Fibroblast of peridontal ligament (primary cell): ENCODE measurements around the gene SRCIN1.

ENCODE experiments used
- DNase-seq: peaks from one replicate; pipeline ENCODE4 v3.0.0-alpha.2; 2010; ENCODE audit errors: extremely low read depth

The SRCIN1 gene

GRCh38 chr17:38617967-38618760 lies 12.4 kb upstream of the SRCIN1 start:
- DNase-seq = no peak

GRCh38 chr17:38617074-38617860 lies 11.5 kb upstream of the SRCIN1 start:
- DNase-seq = no peak

- no peak for DNase-seq
Measured at GRCh38 chr17:38616361-38616760, 10.6 kb upstream of the SRCIN1 start.

- no peak for DNase-seq
Measured at GRCh38 chr17:38613981-38614779, 8.4 kb upstream of the SRCIN1 start.

- no peak for DNase-seq
Measured at GRCh38 chr17:38613525-38613980, 7.8 kb upstream of the SRCIN1 start.

GRCh38 chr17:38611872-38612376 lies 6.2 kb upstream of the SRCIN1 start:
- no peak for DNase-seq

- no peak for DNase-seq
Measured at GRCh38 chr17:38611070-38611786, 5.5 kb upstream of the SRCIN1 start.

GRCh38 chr17:38609280-38610031 lies 3.7 kb upstream of the SRCIN1 start:
- no peak for DNase-seq

GRCh38 chr17:38608648-38609047 lies 2.9 kb upstream of the SRCIN1 start:
- no peak for DNase-seq

GRCh38 chr17:38606646-38607611 lies 1.2 kb upstream of the SRCIN1 start:
- no peak for DNase-seq

- no peak for DNase-seq
Measured at GRCh38 chr17:38605411-38605840, 326 bp downstream of the SRCIN1 start.

- no peak for DNase-seq
Measured at GRCh38 chr17:38604479-38605403, 1.0 kb downstream of the SRCIN1 start.

- no peak for DNase-seq
Measured at GRCh38 chr17:38603786-38604478, 1.8 kb downstream of the SRCIN1 start.

- DNase-seq = no peak
Measured at GRCh38 chr17:38602956-38603785, 2.6 kb downstream of the SRCIN1 start.

- peak; percentile 9 for DNase-seq
Measured at GRCh38 chr17:38602453-38602852, 3.3 kb downstream of the SRCIN1 start.

GRCh38 chr17:38601539-38602351 lies 4.0 kb downstream of the SRCIN1 start:
- DNase-seq = no peak
